CD4-positive, alpha-beta memory T cell (primary cell): ENCODE data around the gene CEACAM16. TPM values are rescaled to one million over a fixed set of nuclear protein-coding genes. Genes with fewer than 3 reads are reported as not detected.

Source experiments
- CTCF ChIA-PET: fragments of 350-600 bp; sonication (Branson Sonifier 250); formaldehyde crosslinking; loops from one replicate; lab custom pipeline; 2021; ENCODE audit warnings: inconsistent platforms; ENCODE audit not compliant: partially characterized antibody; lab: Charles Lee
- POLR2A ChIA-PET: fragments of 350-600 bp; sonication (Branson Sonifier 250); formaldehyde crosslinking; loops from one replicate; lab custom pipeline; 2021; ENCODE audit not compliant: partially characterized antibody; lab: Charles Lee
- DNase-seq, 5 donors: peaks; one replicate each; pipeline versions ENCODE4 v3.0.0 to v3.0.0-alpha.2; 2020 to 2022; ENCODE audit warnings: mixed read lengths in 1 of 5
- H3K27ac ChIP-seq: one replicate; pipeline ENCODE4 v1.7.0; 2013; ENCODE audit warnings: low read depth, low read length
- H3K27me3 ChIP-seq: 2 replicates; pipeline ENCODE4 v1.7.0; 2013; ENCODE audit warnings: mild to moderate bottlenecking, low read length, moderate library complexity; ENCODE audit not compliant: insufficient read depth
- H3K36me3 ChIP-seq: 2 replicates; pipeline ENCODE4 v1.7.0; 2013; ENCODE audit warnings: mild to moderate bottlenecking, low read length, moderate library complexity; ENCODE audit not compliant: insufficient read depth
- H3K4me1 ChIP-seq: 2 replicates; pipeline ENCODE4 v1.7.0; 2013; ENCODE audit warnings: mild to moderate bottlenecking, low read length, moderate library complexity; ENCODE audit not compliant: insufficient read depth
- H3K4me3 ChIP-seq, 2 donors: one replicate each; pipeline ENCODE4 v1.7.0; 2013; ENCODE audit warnings: low read length in 2 of 2, mild to moderate bottlenecking in 1 of 2
- H3K9me3 ChIP-seq, 2 donors: one replicate each; pipeline ENCODE4 v1.7.0; 2013; ENCODE audit warnings: low read length in 2 of 2, control low read depth in 1 of 2; ENCODE audit not compliant: control insufficient read depth in 1 of 2
- H3K27ac Mint-ChIP-seq, 7 donors: one replicate each; pipeline ENCODE4 v1.8.0; 2020 to 2021; ENCODE audit warnings: mixed read lengths in 7 of 7, mild to moderate bottlenecking in 6 of 7, inconsistent platforms in 3 of 7, moderate library complexity in 3 of 7
- H3K27me3 Mint-ChIP-seq, 2 donors: one replicate each; pipeline ENCODE4 v1.8.0; 2020 to 2021; ENCODE audit warnings: mixed read lengths in 2 of 2
- H3K36me3 Mint-ChIP-seq, 2 donors: one replicate each; pipeline ENCODE4 v1.8.0; 2020 to 2021; ENCODE audit warnings: mixed read lengths in 2 of 2, inconsistent platforms in 1 of 2, mild to moderate bottlenecking in 1 of 2
- H3K4me1 Mint-ChIP-seq, 4 donors: one replicate each; pipeline ENCODE4 v1.8.0; 2020 to 2021; ENCODE audit warnings: mixed read lengths in 4 of 4, mild to moderate bottlenecking in 1 of 4
- H3K4me3 Mint-ChIP-seq, 8 donors: one replicate each; pipeline ENCODE4 v1.8.0; 2020 to 2021; ENCODE audit warnings: mixed read lengths in 8 of 8, mild to moderate bottlenecking in 7 of 8, moderate library complexity in 6 of 8, inconsistent platforms in 3 of 8
- H3K9me3 Mint-ChIP-seq, 8 donors: one replicate each; pipeline ENCODE4 v1.8.0; 2020 to 2021; ENCODE audit warnings: mixed read lengths in 8 of 8, mild to moderate bottlenecking in 5 of 8, inconsistent platforms in 3 of 8, moderate library complexity in 1 of 8
- intact Hi-C: fragments of 100-400 bp; cut with micrococcal nuclease; formaldehyde crosslinking; loops from one replicate; pipeline ENCODE4 v1.15.1; 2023
- polyA plus RNA-seq, 2 donors: library from polyadenylated mRNA; unstranded; fragments of 300-500 nt; fragmentation: Illumina TruSeq; gene quantifications; one replicate each; pipeline ENCODE4 v1.2.3, GENCODE V29; 2021
- total RNA-seq, 2 experiments: library from RNA; stranded (reverse); gene quantifications; one replicate each; pipeline ENCODE4 v1.2.3, GENCODE V29; 2021

The CEACAM16 gene
- total and polyA plus RNA-seq, 4 experiments from 2014 or later = not detected

DNA sequence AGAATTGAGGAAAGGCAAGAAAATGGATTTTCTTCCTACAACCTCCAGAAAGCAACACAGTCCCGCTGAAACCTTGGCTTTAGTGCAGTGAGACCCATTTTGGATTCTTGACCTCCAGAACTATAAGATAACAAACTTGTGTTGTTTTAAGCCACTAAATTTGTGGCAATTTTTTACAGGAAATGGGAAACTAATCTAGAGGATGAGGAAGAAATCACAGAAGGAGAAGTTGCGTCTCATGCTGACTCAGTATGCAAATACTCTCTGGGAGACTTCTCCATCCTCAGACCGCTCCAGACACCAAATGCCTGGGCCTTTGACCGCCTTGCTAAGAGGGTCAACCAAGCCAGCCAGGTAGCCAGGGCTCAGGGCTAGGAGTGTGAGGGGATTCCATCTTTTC lies 13.1 kb upstream of the CEACAM16 start:
- Mint-ChIP-seq H3K4me3 (no peak overlapping the region), H3K9me3 (no peaks in the 10 kb centered on the region), H3K4me1 (peaks cover 7 to 13% (median 10%) of the 10 kb centered on the region in 4 donors), H3K36me3 (no peaks in the 10 kb centered on the region), H3K27ac (no peak overlapping the region), H3K27me3 (peaks cover 9 to 20% of the 10 kb centered on the region in 2 donors)
- Histone ChIP-seq H3K9me3 (no peaks in the 10 kb centered on the region), H3K36me3 (no peaks in the 10 kb centered on the region), H3K4me3 (no peak overlapping the region), H3K27me3 (no peaks in the 10 kb centered on the region), H3K27ac (no peak overlapping the region), H3K4me1 (no peaks in the 10 kb centered on the region)
- DNase-seq = no peak
- POLR2A ChIA-PET = no interaction called here
- intact Hi-C loops = loop anchor here (5.0 kb wide), 1 partner anchor 651 kb away; no protein-coding TSS in a partner anchor
- CTCF ChIA-PET = no interaction called here

DNA sequence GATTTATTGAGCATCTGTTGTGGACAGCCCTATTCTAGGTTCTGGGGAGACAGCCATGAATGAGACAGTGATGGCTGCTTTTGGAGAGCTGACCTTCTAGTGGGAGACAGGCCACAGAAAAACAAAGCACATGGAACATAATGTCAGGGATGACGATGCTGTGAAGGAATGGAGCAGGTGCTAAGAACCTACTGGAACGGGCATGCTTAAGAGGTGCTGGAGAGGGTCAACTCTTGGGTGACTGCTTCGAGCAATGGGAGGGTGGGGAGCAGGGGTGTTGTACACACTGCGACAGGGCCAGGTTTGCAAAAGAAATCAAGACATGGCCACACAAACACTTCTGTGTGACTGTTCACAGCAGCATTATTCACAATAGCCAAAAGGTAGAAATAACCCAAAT lies 12.1 kb upstream of the CEACAM16 start:
- no peaks in the 10 kb centered on the region for H3K9me3 Mint-ChIP-seq
- H3K4me1 Mint-ChIP-seq = peaks cover 9 to 17% (median 13%) of the 10 kb centered on the region in 4 donors
- POLR2A ChIA-PET = no interaction called here
- Histone ChIP-seq H3K36me3 (no peaks in the 10 kb centered on the region), H3K27me3 (no peaks in the 10 kb centered on the region), H3K27ac (no peak overlapping the region), H3K4me3 (no peak overlapping the region), H3K9me3 (no peaks in the 10 kb centered on the region), H3K4me1 (peaks cover 6% of the 10 kb centered on the region)
- CTCF ChIA-PET = interaction anchor here (6.8 kb wide), 1 partner anchor 36 kb away, joined by 88 read pairs; no protein-coding TSS in a partner anchor
- peaks cover 9 to 20% of the 10 kb centered on the region in 2 donors for H3K27me3 Mint-ChIP-seq
- H3K36me3 Mint-ChIP-seq = no peaks in the 10 kb centered on the region
- H3K4me3 Mint-ChIP-seq = no peak overlapping the region
- peak overlapping the region in 1 of 7 donors; percentile 12 for H3K27ac Mint-ChIP-seq
- intact Hi-C loops = loop anchor here (5.0 kb wide), 1 partner anchor 650 kb away; no protein-coding TSS in a partner anchor
- DNase-seq = no peak

DNA sequence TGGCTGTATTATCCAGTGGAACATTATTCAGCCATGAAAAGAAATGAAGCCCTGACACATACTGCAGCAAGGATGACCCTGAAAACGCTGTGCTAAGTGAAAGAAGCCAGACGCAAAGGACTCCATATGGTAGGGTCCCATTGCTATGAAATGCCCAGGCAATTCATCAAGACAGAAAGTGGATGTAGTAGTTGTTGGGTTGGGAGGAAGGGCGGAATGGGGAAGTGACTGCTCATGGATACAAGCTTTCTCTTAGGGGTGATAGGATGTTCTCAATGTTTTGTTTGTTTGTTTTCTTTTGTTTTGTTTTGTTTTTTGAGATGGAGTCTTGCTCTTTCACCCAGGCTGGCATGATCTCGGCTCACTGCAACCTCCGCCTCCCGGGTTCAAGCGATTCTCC lies 11.1 kb upstream of the CEACAM16 start:
- no peaks in the 10 kb centered on the region for H3K9me3 ChIP-seq
- no peaks in the 10 kb centered on the region for H3K36me3 ChIP-seq
- peaks cover 16% of the 10 kb centered on the region for H3K4me1 ChIP-seq
- H3K27ac Mint-ChIP-seq = peak overlapping the region in 1 of 7 donors; percentile 1
- H3K36me3 Mint-ChIP-seq = no peaks in the 10 kb centered on the region
- H3K9me3 Mint-ChIP-seq = no peaks in the 10 kb centered on the region
- H3K4me3 Mint-ChIP-seq = no peak overlapping the region
- no peak for DNase-seq
- H3K4me1 Mint-ChIP-seq = peaks cover 18 to 27% (median 23%) of the 10 kb centered on the region in 4 donors
- peaks cover 9 to 20% of the 10 kb centered on the region in 2 donors for H3K27me3 Mint-ChIP-seq
- POLR2A ChIA-PET = no interaction called here
- intact Hi-C loops = loop anchor here (2.0 to 5.0 kb wide), 2 partner anchors 371 to 649 kb away; no protein-coding TSS in a partner anchor
- no peak overlapping the region for H3K27ac ChIP-seq
- no peak overlapping the region for H3K4me3 ChIP-seq
- CTCF ChIA-PET = interaction anchor here (0.8 to 6.8 kb wide), 5 partner anchors 31 to 102 kb away, joined by 3 to 88 read pairs (median 5); no protein-coding TSS in a partner anchor
- H3K27me3 ChIP-seq = no peaks in the 10 kb centered on the region

DNA sequence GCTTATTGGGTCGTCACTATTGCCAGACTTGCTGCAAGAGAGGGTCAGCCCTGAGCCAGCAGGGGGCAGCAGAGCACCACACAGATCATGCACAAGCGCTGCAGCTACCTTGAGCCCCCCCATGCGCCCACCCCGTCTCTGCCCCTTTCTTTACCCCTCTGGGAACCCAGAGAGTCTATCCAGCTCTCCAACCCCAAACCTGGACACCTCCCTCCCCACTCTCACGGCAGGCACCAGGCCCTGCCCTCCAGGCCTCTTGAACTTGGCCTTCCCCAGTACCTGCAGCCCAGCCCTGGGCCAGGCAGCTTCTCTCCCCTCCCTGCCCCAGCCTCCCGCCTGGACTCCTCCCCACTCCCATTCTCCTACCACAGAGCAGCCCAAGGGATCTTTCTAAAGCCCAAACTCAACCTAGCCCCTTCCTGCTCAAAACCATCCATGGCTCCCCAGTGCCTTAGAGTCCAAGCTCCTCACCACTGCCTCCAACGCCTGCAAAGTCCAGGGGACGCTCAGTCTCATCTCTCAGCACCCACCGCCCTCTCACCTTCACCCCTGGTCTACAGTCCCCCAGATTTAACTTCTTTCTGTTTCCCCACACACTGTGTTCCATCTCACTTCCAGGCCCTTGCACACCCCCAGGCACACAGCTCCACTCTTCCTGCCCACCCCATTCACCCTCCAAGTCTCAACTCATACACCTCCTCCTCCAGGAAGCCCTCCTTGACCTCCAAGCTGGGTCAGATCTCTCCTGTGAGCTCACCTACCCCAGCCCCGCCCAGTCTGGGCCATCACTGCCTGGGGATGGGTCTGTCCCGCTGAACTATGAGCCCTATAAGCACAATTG lies 9.4 kb upstream of the CEACAM16 start:
- Histone ChIP-seq H3K27ac (no peak overlapping the region), H3K4me3 (no peak overlapping the region), H3K9me3 (no peaks in the 10 kb centered on the region), H3K4me1 (peaks cover 22% of the 10 kb centered on the region), H3K27me3 (no peaks in the 10 kb centered on the region), H3K36me3 (no peaks in the 10 kb centered on the region)
- intact Hi-C loops = loop anchor here (1.0 to 10.0 kb wide), 6 partner anchors 35 to 648 kb away; partner anchors contain the start of gene CLPTM1
- Mint-ChIP-seq H3K27ac (peak overlapping the region in 6 of 7 donors; percentile 23 to 80 (median 60)), H3K27me3 (peaks cover 8 to 16% of the 10 kb centered on the region in 2 donors), H3K9me3 (no peaks in the 10 kb centered on the region), H3K4me3 (no peak overlapping the region), H3K4me1 (peaks cover 20 to 34% (median 26%) of the 10 kb centered on the region in 4 donors), H3K36me3 (no peaks in the 10 kb centered on the region)
- ChIA-PET CTCF (interaction anchor here (0.9 to 6.8 kb wide), 15 partner anchors 20 to 263 kb away, joined by 3 to 88 read pairs (median 4); no protein-coding TSS in a partner anchor), POLR2A (interaction anchor here (1.2 to 1.8 kb wide), 3 partner anchors 33 to 81 kb away, joined by 3 to 9 read pairs (median 7); no protein-coding TSS in a partner anchor)
- peak; percentile 66 to 71 (median 68) for DNase-seq

DNA sequence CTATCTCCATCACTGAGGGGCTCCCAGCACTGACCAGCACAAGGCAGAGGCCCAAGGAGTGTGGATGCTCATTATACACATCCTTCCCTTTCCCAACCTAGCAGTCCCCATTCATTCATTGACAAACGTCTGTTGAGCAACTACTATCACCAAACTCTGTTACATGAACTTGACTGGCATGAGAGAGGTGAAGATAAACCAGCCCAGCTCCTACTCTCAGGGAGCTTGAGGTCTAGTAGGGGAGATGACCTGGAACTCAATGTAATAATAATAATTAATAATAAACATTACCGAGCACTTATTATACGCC lies 8.9 kb upstream of the CEACAM16 start:
- DNase-seq = no peak
- no peaks in the 10 kb centered on the region for H3K9me3 Mint-ChIP-seq
- Histone ChIP-seq H3K36me3 (no peaks in the 10 kb centered on the region), H3K27me3 (no peaks in the 10 kb centered on the region), H3K9me3 (no peaks in the 10 kb centered on the region), H3K4me3 (no peak overlapping the region), H3K4me1 (peaks cover 22% of the 10 kb centered on the region), H3K27ac (no peak overlapping the region)
- ChIA-PET CTCF (interaction anchor here (0.9 to 6.8 kb wide), 14 partner anchors 8 to 262 kb away, joined by 3 to 88 read pairs (median 4); no protein-coding TSS in a partner anchor), POLR2A (interaction anchor here (1.2 to 1.8 kb wide), 3 partner anchors 32 to 80 kb away, joined by 3 to 9 read pairs (median 7); no protein-coding TSS in a partner anchor)
- peak overlapping the region in 1 of 8 donors; percentile 3 for H3K4me3 Mint-ChIP-seq
- no peaks in the 10 kb centered on the region for H3K36me3 Mint-ChIP-seq
- H3K27ac Mint-ChIP-seq = peak overlapping the region in 3 of 7 donors; percentile 3 to 75 (median 58)
- peaks cover 6 to 13% of the 10 kb centered on the region in 2 donors for H3K27me3 Mint-ChIP-seq
- intact Hi-C loops = loop anchor here (10.0 kb wide), 1 partner anchor 265 kb away; the partner anchor contains the start of gene CLPTM1
- peaks cover 18 to 34% (median 25%) of the 10 kb centered on the region in 4 donors for H3K4me1 Mint-ChIP-seq

GRCh38 chr19:44692379-44692721 lies 6.6 kb upstream of the CEACAM16 start:
- intact Hi-C loops = loop anchor here (10.0 kb wide), 1 partner anchor 262 kb away; the partner anchor contains the start of gene CLPTM1
- POLR2A ChIA-PET = interaction anchor here (2.6 kb wide), 1 partner anchor 32 kb away, joined by 9 read pairs; no protein-coding TSS in a partner anchor
- no peak for DNase-seq
- CTCF ChIA-PET = interaction anchor here (1.5 to 6.8 kb wide), 3 partner anchors 31 to 91 kb away, joined by 6 to 88 read pairs (median 6); no protein-coding TSS in a partner anchor
- no peaks in the 10 kb centered on the region for H3K9me3 ChIP-seq
- peak overlapping the region in 1 of 2 donors; percentile 10 for H3K4me3 ChIP-seq
- peaks cover 3 to 6% of the 10 kb centered on the region in 2 donors for H3K27me3 Mint-ChIP-seq
- peaks cover 22% of the 10 kb centered on the region for H3K4me1 ChIP-seq
- H3K4me1 Mint-ChIP-seq = peaks cover 16 to 40% (median 22%) of the 10 kb centered on the region in 4 donors
- peak overlapping the region; percentile 70 for H3K27ac ChIP-seq
- peak overlapping the region; percentile 61 to 83 (median 76) for H3K4me3 Mint-ChIP-seq
- no peaks in the 10 kb centered on the region for H3K36me3 ChIP-seq
- H3K9me3 Mint-ChIP-seq = no peaks in the 10 kb centered on the region
- peak overlapping the region; percentile 85 to 97 (median 95) for H3K27ac Mint-ChIP-seq
- no peaks in the 10 kb centered on the region for H3K36me3 Mint-ChIP-seq
- no peaks in the 10 kb centered on the region for H3K27me3 ChIP-seq
